HCT116 (cell line): ENCODE results near the gene MNAT1. TPM values are rescaled to one million over a fixed set of nuclear protein-coding genes. Genes with fewer than 3 reads are reported as not detected.

Experiments
- ATAC-seq: fragments of 200-7000 bp; cut with Tn5 transposase; 2 replicates; pipeline ENCODE4 v1.9.1; 2020; ENCODE audit warnings: mild to moderate bottlenecking, moderate library complexity
- BruUV-seq: library from RNA; stranded (reverse); fragments of 400-500 nt; replicated peaks from 2 replicates; lab custom pipeline; 2021; lab: Mats Ljungman, UMichigan
- CTCF ChIA-PET: fragments of 300-600 bp; sonication (Branson Sonifier 250); formaldehyde crosslinking; loops from one replicate; lab custom pipeline; 2021; ENCODE audit warnings: antibody characterized with exemption; lab: Charles Lee
- POLR2A ChIA-PET: fragments of 300-600, 350-600 bp; sonication (Branson Sonifier 250); formaldehyde crosslinking; loops from one replicate; lab custom pipeline; 2021; ENCODE audit warnings: antibody characterized with exemption; lab: Charles Lee
- RAD21 ChIA-PET, 2 experiments: fragments of 300-600 bp; sonication (Branson Sonifier 250); formaldehyde crosslinking; loops; one replicate each; lab custom pipeline; 2023; ENCODE audit warnings: low total read pairs in 2 of 2; ENCODE audit not compliant: uncharacterized antibody in 2 of 2, unreplicated experiment in 2 of 2, low non-redundant PET in 1 of 2; lab: Charles Lee
- DNase-seq: peaks from one replicate; pipeline ENCODE4 v3.0.0-alpha.2; 2010; ENCODE audit warnings: low read depth, low spot score
- H2AFZ ChIP-seq: fragments of 200-600 bp; shearing (Covaris generic), sonication (generic); 2 replicates; pipeline ENCODE4 v1.6.1; 2017; ENCODE audit warnings: low read depth, mixed run types, mixed read lengths, antibody characterized with exemption, low read length; ENCODE audit not compliant: poor library complexity, severe bottlenecking
- H3K27ac ChIP-seq: 2 replicates; pipeline ENCODE4 v1.5.1; 2012; ENCODE audit warnings: low read depth, low read length
- H3K27me3 ChIP-seq: fragments of 200-600 bp; sonication (generic); 2 replicates; pipeline ENCODE4 v1.6.1; 2016; ENCODE audit warnings: mixed run types, low read length, mixed read lengths; ENCODE audit not compliant: insufficient read depth
- H3K36me3 ChIP-seq, 2 experiments: fragments of 200-500 bp in 1 of 2; fragments of 200-600 bp in 1 of 2; sonication (Bioruptor generic) in 1 of 2; sonication (generic) in 1 of 2; 2 replicates each; pipeline versions ENCODE4 v1.5.1 to v1.6.1; 2014 to 2016; ENCODE audit warnings: low read length in 2 of 2, inconsistent platforms in 1 of 2, mixed read lengths in 1 of 2, mixed run types in 1 of 2; ENCODE audit not compliant: insufficient read depth in 2 of 2, control insufficient read depth in 1 of 2
- H3K4me1 ChIP-seq, 2 experiments: fragments of 200-600 bp in 1 of 2; sonication (generic) in 1 of 2; 2 replicates each; pipeline versions ENCODE4 v1.5.1 to v1.6.1; 2012 to 2017; ENCODE audit warnings: low read length in 2 of 2, inconsistent platforms in 1 of 2, mild to moderate bottlenecking in 1 of 2, mixed read lengths in 1 of 2, mixed run types in 1 of 2, moderate library complexity in 1 of 2; ENCODE audit not compliant: insufficient read depth in 2 of 2, control insufficient read depth in 1 of 2
- H3K4me2 ChIP-seq: fragments of 200-600 bp; sonication (generic); 2 replicates; pipeline ENCODE4 v1.6.1; 2017; ENCODE audit warnings: mixed run types, low read length, mixed read lengths
- H3K4me3 ChIP-seq, 2 experiments: fragments of 200-600 bp in 1 of 2; sonication (generic) in 1 of 2; replicated peaks in 1 of 2; 2 replicates each; pipeline ENCODE4 v1.5.1; 2011 to 2016; ENCODE audit warnings: low read length in 2 of 2, control low read depth in 1 of 2, low read depth in 1 of 2, mild to moderate bottlenecking in 1 of 2, mixed read lengths in 1 of 2, mixed run types in 1 of 2
- H3K79me2 ChIP-seq: fragments of 200-600 bp; sonication (generic); 2 replicates; pipeline ENCODE4 v1.6.1; 2017; ENCODE audit warnings: mild to moderate bottlenecking, mixed run types, low read length, moderate library complexity, mixed read lengths; ENCODE audit not compliant: insufficient read depth
- H3K9ac ChIP-seq: fragments of 200-600 bp; sonication (generic); 2 replicates; pipeline ENCODE4 v1.6.1; 2016; ENCODE audit warnings: low read length, mixed read lengths
- H3K9me2 ChIP-seq: fragments of 200-600 bp; sonication (generic), shearing (Covaris generic); 2 replicates; pipeline ENCODE4 v1.6.1; 2017; ENCODE audit warnings: mixed run types, mild to moderate bottlenecking, moderate library complexity; ENCODE audit not compliant: insufficient read depth
- H3K9me3 ChIP-seq, 2 experiments: fragments of 200-500 bp in 1 of 2; fragments of 200-600 bp in 1 of 2; sonication (Bioruptor generic) in 1 of 2; sonication (generic) in 1 of 2; 2 replicates each; pipeline ENCODE4 v1.6.1; 2014 to 2017; ENCODE audit warnings: low read length in 2 of 2, mixed read lengths in 2 of 2, inconsistent platforms in 1 of 2, low read depth in 1 of 2, mild to moderate bottlenecking in 1 of 2, mixed run types in 1 of 2, moderate library complexity in 1 of 2; ENCODE audit not compliant: control insufficient read depth in 1 of 2, insufficient read depth in 1 of 2
- H4K20me1 ChIP-seq: fragments of 200-600 bp; sonication (generic), shearing (Covaris generic); 2 replicates; pipeline ENCODE4 v1.6.1; 2017; ENCODE audit warnings: mixed run types, mild to moderate bottlenecking, moderate library complexity; ENCODE audit not compliant: insufficient read depth
- ELF1 ChIP-seq: IDR thresholded peaks from 2 replicates; pipeline ENCODE4 v1.6.1; 2012; ENCODE audit warnings: low read depth, borderline replicate concordance
- EZH2 ChIP-seq: fragments of 200-600 bp; sonication (generic); IDR thresholded peaks from 2 replicates; pipeline ENCODE4 v1.6.1; 2017; ENCODE audit warnings: antibody characterized with exemption, mixed run types
- FOSL1 ChIP-seq: IDR thresholded peaks from 2 replicates; pipeline ENCODE4 v1.6.1; 2012; ENCODE audit warnings: low read depth
- SP1 ChIP-seq: IDR thresholded peaks from 2 replicates; pipeline ENCODE4 v1.6.1; 2012; ENCODE audit warnings: low read depth
- SRF ChIP-seq: IDR thresholded peaks from 2 replicates; pipeline ENCODE4 v1.6.1; 2012; ENCODE audit warnings: low read depth
- TCF7L2 ChIP-seq: IDR thresholded peaks from 2 replicates; pipeline ENCODE4 v1.7.0; 2011; ENCODE audit warnings: borderline replicate concordance, inconsistent platforms; ENCODE audit not compliant: insufficient read depth, insufficient read length; ENCODE audit errors: extremely low read depth
- ZFX ChIP-seq: fragments of 450-650 bp; IDR thresholded peaks from 2 replicates; pipeline ENCODE4 v1.6.1; 2017
- ZNF274 ChIP-seq: fragments of 200-500 bp; sonication (Bioruptor generic); IDR thresholded peaks from 2 replicates; pipeline ENCODE4 v1.6.1; 2014; ENCODE audit warnings: mild to moderate bottlenecking, low read depth, low read length, inconsistent platforms
- intact Hi-C: fragments of 100-400 bp; cut with micrococcal nuclease; formaldehyde crosslinking; loops from 2 replicates; pipeline ENCODE4 v1.10.0; 2022
- total RNA-seq: library from RNA; stranded (reverse); gene quantifications from one replicate; pipeline ENCODE4 v1.2.1, GENCODE V29; 2021; ENCODE audit not compliant: unreplicated experiment
- TF ChIP-seq, protein P1 (sequence below): IDR thresholded peaks from 2 replicates; pipeline ENCODE4 v1.6.1; 2012
- TF ChIP-seq, protein P2 (sequence below): IDR thresholded peaks from 2 replicates; pipeline ENCODE4 v1.6.1; 2011; ENCODE audit warnings: mild to moderate bottlenecking, low read length, moderate library complexity; ENCODE audit not compliant: insufficient replicate concordance; ENCODE audit errors: extremely low read depth

MNAT1 gene
- total RNA-seq, 1 experiment from 2014 or later, result 49.3 TPM

DNA sequence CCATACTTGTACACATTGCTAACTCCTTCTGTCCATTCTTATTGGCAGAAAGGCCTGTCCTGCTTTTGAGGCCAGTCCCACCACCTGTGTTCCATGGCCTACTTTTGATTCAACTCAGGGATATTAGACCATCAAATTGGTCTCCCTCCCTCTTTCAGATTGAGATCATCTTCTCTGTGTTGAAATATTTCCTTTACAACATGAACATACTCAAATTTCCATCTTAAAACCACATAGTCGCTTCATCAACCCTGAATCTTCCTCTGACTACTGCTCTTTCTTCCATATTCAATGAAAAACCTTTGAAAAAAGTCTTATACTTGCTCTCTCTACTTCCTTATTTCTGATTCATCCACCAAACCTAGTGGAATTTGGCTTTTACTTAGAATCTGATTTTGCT lies 211.4 kb downstream of the MNAT1 start:
- intact Hi-C loops, result no loop called here
- Histone ChIP-seq H3K4me1 (no peaks in the 10 kb centered on the region), H3K9ac (no peak overlapping the region), H4K20me1 (no peaks in the 10 kb centered on the region), H3K27ac (no peak overlapping the region), H3K4me2 (no peak overlapping the region), H3K36me3 (no peaks in the 10 kb centered on the region), H3K27me3 (no peaks in the 10 kb centered on the region), H3K4me3 (no peak overlapping the region), H2AFZ (no peak overlapping the region), H3K79me2 (no peaks in the 10 kb centered on the region), H3K9me2 (no peaks in the 10 kb centered on the region), H3K9me3 (no peaks in the 10 kb centered on the region)
- ChIA-PET CTCF (no interaction called here), POLR2A (no interaction called here), RAD21 (no interaction called here)
- no peak for DNase-seq
- no peak for ATAC-seq
- BruUV-seq, result no TSS peak
- TF ChIP-seq ZNF274 (no peak), SRF (no peak), TCF7L2 (no peak)

DNA sequence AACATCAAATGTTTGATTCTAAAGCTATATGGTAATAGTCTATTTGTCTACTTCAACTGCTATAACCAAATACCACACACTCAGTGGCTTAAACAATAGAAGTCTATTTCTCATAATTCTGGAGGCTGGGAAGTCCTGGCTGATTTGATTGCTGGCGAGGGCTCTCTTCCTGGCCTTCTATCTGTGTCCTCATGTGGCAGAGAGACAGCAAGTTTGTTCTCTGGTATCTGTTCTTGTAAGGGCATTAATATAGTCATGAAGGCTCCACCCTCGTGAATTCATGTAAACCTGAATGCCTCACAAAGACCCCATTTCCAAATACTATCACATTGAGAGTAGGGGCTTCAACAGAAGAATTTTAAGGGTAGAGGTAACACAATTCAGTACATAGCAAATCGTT lies 212.2 kb downstream of the MNAT1 start:
- H3K27me3 ChIP-seq, result no peaks in the 10 kb centered on the region
- H3K9me3 ChIP-seq, result no peaks in the 10 kb centered on the region
- ChIA-PET RAD21 (no interaction called here), POLR2A (no interaction called here), CTCF (no interaction called here)
- no peak for DNase-seq
- H3K9me2 ChIP-seq, result no peaks in the 10 kb centered on the region
- no peak for ATAC-seq
- BruUV-seq, result no TSS peak
- H3K9ac ChIP-seq, result no peak overlapping the region
- no peaks in the 10 kb centered on the region for H3K36me3 ChIP-seq
- intact Hi-C loops, result no loop called here
- no peak overlapping the region for H3K4me3 ChIP-seq
- no peaks in the 10 kb centered on the region for H3K4me1 ChIP-seq
- no peaks in the 10 kb centered on the region for H3K79me2 ChIP-seq
- no peaks in the 10 kb centered on the region for H4K20me1 ChIP-seq
- no peak overlapping the region for H3K27ac ChIP-seq
- H3K4me2 ChIP-seq, result no peak overlapping the region
- TF ChIP-seq, protein P1, sequence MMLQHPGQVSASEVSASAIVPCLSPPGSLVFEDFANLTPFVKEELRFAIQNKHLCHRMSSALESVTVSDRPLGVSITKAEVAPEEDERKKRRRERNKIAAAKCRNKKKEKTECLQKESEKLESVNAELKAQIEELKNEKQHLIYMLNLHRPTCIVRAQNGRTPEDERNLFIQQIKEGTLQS, result no peak
- TF ChIP-seq FOSL1, result no peak
- TF ChIP-seq ZFX, result no peak
- TF ChIP-seq SP1, result no peak
- TF ChIP-seq, protein P2, sequence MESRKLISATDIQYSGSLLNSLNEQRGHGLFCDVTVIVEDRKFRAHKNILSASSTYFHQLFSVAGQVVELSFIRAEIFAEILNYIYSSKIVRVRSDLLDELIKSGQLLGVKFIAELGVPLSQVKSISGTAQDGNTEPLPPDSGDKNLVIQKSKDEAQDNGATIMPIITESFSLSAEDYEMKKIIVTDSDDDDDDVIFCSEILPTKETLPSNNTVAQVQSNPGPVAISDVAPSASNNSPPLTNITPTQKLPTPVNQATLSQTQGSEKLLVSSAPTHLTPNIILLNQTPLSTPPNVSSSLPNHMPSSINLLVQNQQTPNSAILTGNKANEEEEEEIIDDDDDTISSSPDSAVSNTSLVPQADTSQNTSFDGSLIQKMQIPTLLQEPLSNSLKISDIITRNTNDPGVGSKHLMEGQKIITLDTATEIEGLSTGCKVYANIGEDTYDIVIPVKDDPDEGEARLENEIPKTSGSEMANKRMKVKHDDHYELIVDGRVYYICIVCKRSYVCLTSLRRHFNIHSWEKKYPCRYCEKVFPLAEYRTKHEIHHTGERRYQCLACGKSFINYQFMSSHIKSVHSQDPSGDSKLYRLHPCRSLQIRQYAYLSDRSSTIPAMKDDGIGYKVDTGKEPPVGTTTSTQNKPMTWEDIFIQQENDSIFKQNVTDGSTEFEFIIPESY, result no peak
- TF ChIP-seq EZH2, result no peak
- no peak for TF ChIP-seq ELF1
- no peak overlapping the region for H2AFZ ChIP-seq
